PFSK-1 (cell line): ENCODE results near the gene HNRNPF.

Source experiments
- POLR2AphosphoS5 ChIP-seq: IDR thresholded peaks from 2 replicates; pipeline ENCODE4 v1.6.1; 2012; ENCODE audit warnings: low read depth, mild to moderate bottlenecking, control low read depth, low read length, moderate library complexity
- TAF1 ChIP-seq: IDR thresholded peaks from 2 replicates; pipeline ENCODE4 v1.6.1; 2012; ENCODE audit warnings: low read length, control low read depth, borderline replicate concordance; ENCODE audit not compliant: insufficient read depth
- TF ChIP-seq, protein P1 (sequence below), 2 experiments: IDR thresholded peaks; 2 replicates each; pipeline versions ENCODE4 v1.6.1 to v1.8.0; 2011 to 2012; ENCODE audit warnings: low read depth in 2 of 2, low read length in 2 of 2, control low read depth in 1 of 2, inconsistent platforms in 1 of 2, mild to moderate bottlenecking in 1 of 2, moderate library complexity in 1 of 2; ENCODE audit not compliant: insufficient read depth in 1 of 2

- TF ChIP-seq TAF1 (no peak), POLR2AphosphoS5 (no peak)
- TF ChIP-seq, protein P1, sequence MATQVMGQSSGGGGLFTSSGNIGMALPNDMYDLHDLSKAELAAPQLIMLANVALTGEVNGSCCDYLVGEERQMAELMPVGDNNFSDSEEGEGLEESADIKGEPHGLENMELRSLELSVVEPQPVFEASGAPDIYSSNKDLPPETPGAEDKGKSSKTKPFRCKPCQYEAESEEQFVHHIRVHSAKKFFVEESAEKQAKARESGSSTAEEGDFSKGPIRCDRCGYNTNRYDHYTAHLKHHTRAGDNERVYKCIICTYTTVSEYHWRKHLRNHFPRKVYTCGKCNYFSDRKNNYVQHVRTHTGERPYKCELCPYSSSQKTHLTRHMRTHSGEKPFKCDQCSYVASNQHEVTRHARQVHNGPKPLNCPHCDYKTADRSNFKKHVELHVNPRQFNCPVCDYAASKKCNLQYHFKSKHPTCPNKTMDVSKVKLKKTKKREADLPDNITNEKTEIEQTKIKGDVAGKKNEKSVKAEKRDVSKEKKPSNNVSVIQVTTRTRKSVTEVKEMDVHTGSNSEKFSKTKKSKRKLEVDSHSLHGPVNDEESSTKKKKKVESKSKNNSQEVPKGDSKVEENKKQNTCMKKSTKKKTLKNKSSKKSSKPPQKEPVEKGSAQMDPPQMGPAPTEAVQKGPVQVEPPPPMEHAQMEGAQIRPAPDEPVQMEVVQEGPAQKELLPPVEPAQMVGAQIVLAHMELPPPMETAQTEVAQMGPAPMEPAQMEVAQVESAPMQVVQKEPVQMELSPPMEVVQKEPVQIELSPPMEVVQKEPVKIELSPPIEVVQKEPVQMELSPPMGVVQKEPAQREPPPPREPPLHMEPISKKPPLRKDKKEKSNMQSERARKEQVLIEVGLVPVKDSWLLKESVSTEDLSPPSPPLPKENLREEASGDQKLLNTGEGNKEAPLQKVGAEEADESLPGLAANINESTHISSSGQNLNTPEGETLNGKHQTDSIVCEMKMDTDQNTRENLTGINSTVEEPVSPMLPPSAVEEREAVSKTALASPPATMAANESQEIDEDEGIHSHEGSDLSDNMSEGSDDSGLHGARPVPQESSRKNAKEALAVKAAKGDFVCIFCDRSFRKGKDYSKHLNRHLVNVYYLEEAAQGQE (IDR thresholded peaks at IDR 0.05; ENCODE audit: insufficient read depth in 1 of 2, low read depth in 2 of 2, low read length in 2 of 2), result no peak
These were observed 15.2 kb downstream of the HNRNPF start for GRCh38 chr10:43393606-43394360.
